ENCODE measurements around the gene SPCS1.

- TF ChIP-seq POLR2AphosphoS5 (IDR thresholded peaks at IDR 0.05; ENCODE audit: low read depth, low read length) (no peak), POLR2A (IDR thresholded peaks at IDR 0.05; ENCODE audit: borderline replicate concordance, extremely low read depth, insufficient read depth, insufficient read length) (no peak), SIN3A (IDR thresholded peaks at IDR 0.05; ENCODE audit: low read depth) (no peak), ZFX (IDR thresholded peaks at IDR 0.05) (no peak), CBX3 (IDR thresholded peaks at IDR 0.05; ENCODE audit: low read depth) (no peak)
These were observed 20.6 kb upstream of the SPCS1 start for GRCh38 chr3:52685285-52685708.
